Measurements from ENCODE around the gene SPOUT1.

DNA sequence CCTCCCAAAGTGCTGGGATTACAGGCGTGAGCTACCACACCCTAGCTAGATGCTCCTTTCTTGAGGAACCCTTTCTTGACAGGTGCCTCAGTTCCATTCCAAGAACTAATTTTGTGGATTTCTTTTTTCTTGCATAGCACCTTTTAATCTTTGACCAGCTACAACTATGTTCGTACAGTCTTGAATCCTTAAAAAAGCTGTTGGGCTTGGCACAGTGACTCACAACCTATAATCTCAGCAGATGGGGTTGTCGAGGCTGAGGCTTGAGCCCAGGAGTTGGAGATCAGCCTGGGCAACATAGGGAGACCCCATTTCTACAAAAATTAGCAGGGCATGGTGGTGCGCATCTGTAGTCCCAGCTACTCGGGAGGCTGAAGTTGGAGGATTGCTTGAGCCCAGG lies 56.5 kb downstream of the SPOUT1 start:
- TF ChIP-seq, protein P1, sequence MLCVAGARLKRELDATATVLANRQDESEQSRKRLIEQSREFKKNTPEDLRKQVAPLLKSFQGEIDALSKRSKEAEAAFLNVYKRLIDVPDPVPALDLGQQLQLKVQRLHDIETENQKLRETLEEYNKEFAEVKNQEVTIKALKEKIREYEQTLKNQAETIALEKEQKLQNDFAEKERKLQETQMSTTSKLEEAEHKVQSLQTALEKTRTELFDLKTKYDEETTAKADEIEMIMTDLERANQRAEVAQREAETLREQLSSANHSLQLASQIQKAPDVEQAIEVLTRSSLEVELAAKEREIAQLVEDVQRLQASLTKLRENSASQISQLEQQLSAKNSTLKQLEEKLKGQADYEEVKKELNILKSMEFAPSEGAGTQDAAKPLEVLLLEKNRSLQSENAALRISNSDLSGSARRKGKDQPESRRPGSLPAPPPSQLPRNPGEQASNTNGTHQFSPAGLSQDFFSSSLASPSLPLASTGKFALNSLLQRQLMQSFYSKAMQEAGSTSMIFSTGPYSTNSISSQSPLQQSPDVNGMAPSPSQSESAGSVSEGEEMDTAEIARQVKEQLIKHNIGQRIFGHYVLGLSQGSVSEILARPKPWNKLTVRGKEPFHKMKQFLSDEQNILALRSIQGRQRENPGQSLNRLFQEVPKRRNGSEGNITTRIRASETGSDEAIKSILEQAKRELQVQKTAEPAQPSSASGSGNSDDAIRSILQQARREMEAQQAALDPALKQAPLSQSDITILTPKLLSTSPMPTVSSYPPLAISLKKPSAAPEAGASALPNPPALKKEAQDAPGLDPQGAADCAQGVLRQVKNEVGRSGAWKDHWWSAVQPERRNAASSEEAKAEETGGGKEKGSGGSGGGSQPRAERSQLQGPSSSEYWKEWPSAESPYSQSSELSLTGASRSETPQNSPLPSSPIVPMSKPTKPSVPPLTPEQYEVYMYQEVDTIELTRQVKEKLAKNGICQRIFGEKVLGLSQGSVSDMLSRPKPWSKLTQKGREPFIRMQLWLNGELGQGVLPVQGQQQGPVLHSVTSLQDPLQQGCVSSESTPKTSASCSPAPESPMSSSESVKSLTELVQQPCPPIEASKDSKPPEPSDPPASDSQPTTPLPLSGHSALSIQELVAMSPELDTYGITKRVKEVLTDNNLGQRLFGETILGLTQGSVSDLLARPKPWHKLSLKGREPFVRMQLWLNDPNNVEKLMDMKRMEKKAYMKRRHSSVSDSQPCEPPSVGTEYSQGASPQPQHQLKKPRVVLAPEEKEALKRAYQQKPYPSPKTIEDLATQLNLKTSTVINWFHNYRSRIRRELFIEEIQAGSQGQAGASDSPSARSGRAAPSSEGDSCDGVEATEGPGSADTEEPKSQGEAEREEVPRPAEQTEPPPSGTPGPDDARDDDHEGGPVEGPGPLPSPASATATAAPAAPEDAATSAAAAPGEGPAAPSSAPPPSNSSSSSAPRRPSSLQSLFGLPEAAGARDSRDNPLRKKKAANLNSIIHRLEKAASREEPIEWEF (IDR thresholded peaks at IDR 0.05; ENCODE audit: insufficient replicate concordance, low read depth, low read length) = no peak
- TF ChIP-seq ZBTB4 (CRISPR knock-in tag; IDR thresholded peaks at IDR 0.05) (no peak), CTCF (IDR thresholded peaks at IDR 0.05 in 2 of 3, conservative IDR thresholded peaks at IDR 0.05 in 1 of 3; ENCODE audit: control insufficient read depth in 2 of 3, extremely low read depth in 1 of 3, insufficient read depth in 1 of 3, low read depth in 3 of 3, low read length in 3 of 3) (no peak), TCF7 (IDR thresholded peaks at IDR 0.05; ENCODE audit: borderline replicate concordance) (no peak), NFIC (IDR thresholded peaks at IDR 0.05; ENCODE audit: low read depth, low read length) (no peak), TCF3 (IDR thresholded peaks at IDR 0.05; ENCODE audit: borderline replicate concordance, insufficient read depth, low read depth, low read length) (no peak), ELK1 (IDR thresholded peaks at IDR 0.05; ENCODE audit: low read depth, low read length) (no peak), SMAD1 (IDR thresholded peaks at IDR 0.05; ENCODE audit: low read depth, partially characterized antibody) (no peak), TAF1 (IDR thresholded peaks at IDR 0.05; ENCODE audit: borderline replicate concordance, low read depth, low read length) (no peak), NRF1 (conservative IDR thresholded peaks at IDR 0.05; ENCODE audit: low read depth, low read length) (no peak), RCOR1 (conservative IDR thresholded peaks at IDR 0.05; ENCODE audit: low read depth, low read length) (no peak), ZNF274 (IDR thresholded peaks at IDR 0.05; ENCODE audit: insufficient read depth, insufficient read length) (no peak), IKZF1 (conservative IDR thresholded peaks at IDR 0.05) (no peak), CBX5 (IDR thresholded peaks at IDR 0.05; ENCODE audit: low read depth) (no peak)

Data from GM12878 (cell line).